ENCODE data around the gene ARHGAP15.

Gene ARHGAP15

DNA sequence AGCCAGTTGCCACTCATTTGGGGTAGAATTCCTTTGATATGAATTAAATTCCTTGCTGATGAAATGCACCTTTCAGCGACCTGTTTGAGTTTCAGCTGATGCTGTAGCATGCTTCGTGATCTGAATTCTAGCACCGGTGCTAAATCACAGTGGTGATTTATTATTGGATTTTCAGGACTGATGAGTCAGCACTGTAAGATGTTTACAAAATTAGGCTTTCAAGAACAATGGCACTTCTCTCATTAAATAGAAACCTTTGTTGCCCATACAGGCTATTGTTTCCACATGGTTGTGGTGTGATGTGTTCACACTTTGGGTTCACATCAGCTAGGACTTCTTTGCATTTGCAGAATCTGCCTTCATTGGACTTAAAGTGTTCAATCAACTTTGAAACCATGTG, 687.7 kb downstream of the ARHGAP15 start:
- H3K4me3 ChIP-seq (replicated peaks; ENCODE audit: insufficient read depth, low read length): no peak overlapping the region
- no peaks in the 10 kb centered on the region for H3K27me3 ChIP-seq (ENCODE audit: insufficient read depth, poor library complexity, severe bottlenecking)
- H3K27ac ChIP-seq (replicated peaks): no peak overlapping the region
- DNase-seq (ENCODE audit: low read depth in 1 of 2, low spot score in 1 of 2): no peak
- TF ChIP-seq SPI1 (IDR thresholded peaks at IDR 0.05; ENCODE audit: borderline replicate concordance, low read depth) (no peak), GABPA (IDR thresholded peaks at IDR 0.05; ENCODE audit: low read depth) (no peak)
- TF ChIP-seq, protein P1, sequence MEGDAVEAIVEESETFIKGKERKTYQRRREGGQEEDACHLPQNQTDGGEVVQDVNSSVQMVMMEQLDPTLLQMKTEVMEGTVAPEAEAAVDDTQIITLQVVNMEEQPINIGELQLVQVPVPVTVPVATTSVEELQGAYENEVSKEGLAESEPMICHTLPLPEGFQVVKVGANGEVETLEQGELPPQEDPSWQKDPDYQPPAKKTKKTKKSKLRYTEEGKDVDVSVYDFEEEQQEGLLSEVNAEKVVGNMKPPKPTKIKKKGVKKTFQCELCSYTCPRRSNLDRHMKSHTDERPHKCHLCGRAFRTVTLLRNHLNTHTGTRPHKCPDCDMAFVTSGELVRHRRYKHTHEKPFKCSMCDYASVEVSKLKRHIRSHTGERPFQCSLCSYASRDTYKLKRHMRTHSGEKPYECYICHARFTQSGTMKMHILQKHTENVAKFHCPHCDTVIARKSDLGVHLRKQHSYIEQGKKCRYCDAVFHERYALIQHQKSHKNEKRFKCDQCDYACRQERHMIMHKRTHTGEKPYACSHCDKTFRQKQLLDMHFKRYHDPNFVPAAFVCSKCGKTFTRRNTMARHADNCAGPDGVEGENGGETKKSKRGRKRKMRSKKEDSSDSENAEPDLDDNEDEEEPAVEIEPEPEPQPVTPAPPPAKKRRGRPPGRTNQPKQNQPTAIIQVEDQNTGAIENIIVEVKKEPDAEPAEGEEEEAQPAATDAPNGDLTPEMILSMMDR (IDR thresholded peaks at IDR 0.05; ENCODE audit: insufficient read depth, low read length): no peak
- TF ChIP-seq, protein P2, sequence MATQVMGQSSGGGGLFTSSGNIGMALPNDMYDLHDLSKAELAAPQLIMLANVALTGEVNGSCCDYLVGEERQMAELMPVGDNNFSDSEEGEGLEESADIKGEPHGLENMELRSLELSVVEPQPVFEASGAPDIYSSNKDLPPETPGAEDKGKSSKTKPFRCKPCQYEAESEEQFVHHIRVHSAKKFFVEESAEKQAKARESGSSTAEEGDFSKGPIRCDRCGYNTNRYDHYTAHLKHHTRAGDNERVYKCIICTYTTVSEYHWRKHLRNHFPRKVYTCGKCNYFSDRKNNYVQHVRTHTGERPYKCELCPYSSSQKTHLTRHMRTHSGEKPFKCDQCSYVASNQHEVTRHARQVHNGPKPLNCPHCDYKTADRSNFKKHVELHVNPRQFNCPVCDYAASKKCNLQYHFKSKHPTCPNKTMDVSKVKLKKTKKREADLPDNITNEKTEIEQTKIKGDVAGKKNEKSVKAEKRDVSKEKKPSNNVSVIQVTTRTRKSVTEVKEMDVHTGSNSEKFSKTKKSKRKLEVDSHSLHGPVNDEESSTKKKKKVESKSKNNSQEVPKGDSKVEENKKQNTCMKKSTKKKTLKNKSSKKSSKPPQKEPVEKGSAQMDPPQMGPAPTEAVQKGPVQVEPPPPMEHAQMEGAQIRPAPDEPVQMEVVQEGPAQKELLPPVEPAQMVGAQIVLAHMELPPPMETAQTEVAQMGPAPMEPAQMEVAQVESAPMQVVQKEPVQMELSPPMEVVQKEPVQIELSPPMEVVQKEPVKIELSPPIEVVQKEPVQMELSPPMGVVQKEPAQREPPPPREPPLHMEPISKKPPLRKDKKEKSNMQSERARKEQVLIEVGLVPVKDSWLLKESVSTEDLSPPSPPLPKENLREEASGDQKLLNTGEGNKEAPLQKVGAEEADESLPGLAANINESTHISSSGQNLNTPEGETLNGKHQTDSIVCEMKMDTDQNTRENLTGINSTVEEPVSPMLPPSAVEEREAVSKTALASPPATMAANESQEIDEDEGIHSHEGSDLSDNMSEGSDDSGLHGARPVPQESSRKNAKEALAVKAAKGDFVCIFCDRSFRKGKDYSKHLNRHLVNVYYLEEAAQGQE (IDR thresholded peaks at IDR 0.05; ENCODE audit: insufficient replicate concordance, low read depth): no peak

Measured in HL-60 (cell line).